Ovary (tissue), 3 donors: ENCODE measurements around the gene KCNJ12.

ENCODE experiments used
- EP300 ChIP-seq: sonication (generic); formaldehyde crosslinking; IDR thresholded peaks from one replicate; pipeline ENCODE4 v1.6.1; 2017; ENCODE audit warnings: antibody characterized with exemption
- TF ChIP-seq, protein P1 (sequence below), 3 donors: fragments of 450-650 bp in 2 of 3; fragments of 200-600 bp in 1 of 3; IDR thresholded peaks; one replicate each; pipeline versions ENCODE4 v1.5.1 to v1.8.0; 2016 to 2022; ENCODE audit warnings: antibody characterized with exemption in 3 of 3, mild to moderate bottlenecking in 1 of 3
- donor health status: DM: no; HTN: no; CAD: no.

DNA sequence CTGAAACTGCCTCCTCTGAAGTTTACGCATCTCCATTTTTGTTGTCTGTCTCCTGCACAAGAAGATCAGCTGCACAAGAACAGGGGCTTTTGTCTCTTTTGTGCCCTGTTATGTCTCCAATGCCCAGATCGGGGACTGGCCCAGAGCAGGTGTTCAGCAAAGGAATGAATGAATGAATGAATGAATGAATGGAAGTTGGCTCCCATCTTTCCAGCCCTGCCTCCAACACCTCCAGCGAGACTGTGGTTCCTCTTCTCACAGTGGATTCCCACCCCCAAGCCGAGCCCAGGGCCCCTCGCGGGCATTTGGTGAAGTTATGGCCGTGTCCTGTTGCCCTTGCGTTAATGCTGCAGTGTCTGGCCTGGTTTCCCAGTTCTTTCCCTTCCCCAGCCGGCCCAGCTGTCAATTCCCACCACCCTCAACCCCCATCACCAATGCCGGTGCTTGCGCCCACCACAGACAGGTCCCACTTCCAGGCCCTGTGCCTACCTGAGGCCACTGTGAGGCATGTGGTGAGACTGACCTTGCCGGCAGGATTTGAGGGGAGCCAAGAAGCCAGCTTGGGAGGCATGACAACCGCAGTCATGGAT is 21.3 kb upstream of the KCNJ12 start:
- TF ChIP-seq, protein P1, sequence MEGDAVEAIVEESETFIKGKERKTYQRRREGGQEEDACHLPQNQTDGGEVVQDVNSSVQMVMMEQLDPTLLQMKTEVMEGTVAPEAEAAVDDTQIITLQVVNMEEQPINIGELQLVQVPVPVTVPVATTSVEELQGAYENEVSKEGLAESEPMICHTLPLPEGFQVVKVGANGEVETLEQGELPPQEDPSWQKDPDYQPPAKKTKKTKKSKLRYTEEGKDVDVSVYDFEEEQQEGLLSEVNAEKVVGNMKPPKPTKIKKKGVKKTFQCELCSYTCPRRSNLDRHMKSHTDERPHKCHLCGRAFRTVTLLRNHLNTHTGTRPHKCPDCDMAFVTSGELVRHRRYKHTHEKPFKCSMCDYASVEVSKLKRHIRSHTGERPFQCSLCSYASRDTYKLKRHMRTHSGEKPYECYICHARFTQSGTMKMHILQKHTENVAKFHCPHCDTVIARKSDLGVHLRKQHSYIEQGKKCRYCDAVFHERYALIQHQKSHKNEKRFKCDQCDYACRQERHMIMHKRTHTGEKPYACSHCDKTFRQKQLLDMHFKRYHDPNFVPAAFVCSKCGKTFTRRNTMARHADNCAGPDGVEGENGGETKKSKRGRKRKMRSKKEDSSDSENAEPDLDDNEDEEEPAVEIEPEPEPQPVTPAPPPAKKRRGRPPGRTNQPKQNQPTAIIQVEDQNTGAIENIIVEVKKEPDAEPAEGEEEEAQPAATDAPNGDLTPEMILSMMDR (IDR thresholded peaks at IDR 0.05): no peak
- TF ChIP-seq EP300: no peak
